ENCODE measurements around the gene SLC34A3.

SLC34A3 gene

DNA sequence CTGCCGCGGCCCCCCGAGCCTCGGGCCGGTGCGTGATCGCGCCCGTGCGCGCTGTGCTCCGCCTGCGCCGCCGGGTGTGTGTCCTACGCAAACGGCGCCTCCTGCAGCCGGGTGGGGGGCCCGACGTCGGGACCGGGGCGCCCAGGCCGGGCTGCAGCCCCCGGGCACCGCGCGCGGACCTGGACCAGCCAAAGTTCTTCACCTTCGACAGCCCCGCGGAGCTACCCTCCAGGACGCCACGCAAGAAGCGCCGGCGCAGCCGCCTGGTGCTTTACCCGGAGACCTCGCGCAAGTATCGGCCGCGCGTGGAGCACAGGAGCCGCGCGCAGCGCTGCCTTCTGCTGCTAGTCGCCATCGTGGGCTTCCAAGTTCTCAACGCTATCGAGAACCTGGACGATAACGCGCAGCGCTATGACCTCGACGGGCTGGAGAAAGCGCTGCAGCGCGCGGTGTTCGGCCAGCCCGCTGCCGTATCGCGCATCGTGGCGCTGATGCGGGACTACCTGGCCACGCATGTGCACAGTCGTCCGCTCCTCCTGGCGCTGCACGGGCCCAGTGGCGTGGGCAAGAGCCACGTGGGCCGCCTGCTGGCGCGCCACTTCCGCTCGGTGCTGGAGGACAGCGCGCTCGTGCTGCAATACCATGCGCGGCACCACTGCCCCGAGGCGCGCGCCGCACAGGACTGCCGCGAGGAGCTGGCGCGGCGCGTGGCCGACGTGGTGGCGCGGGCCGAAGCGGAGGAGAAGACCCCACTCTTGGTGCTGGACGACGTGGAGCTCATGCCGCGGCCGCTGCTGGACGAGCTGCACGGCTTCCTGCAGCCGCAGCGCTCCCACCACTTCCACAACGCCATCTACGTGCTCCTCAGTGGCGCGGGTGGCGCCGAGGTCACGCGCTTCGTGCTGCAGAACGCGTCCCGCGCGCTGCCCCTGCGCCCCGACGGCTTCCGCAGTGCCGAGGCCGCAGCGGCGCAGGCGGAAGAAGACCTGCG, 48.3 kb downstream of the SLC34A3 start:
- DNase-seq = no peak

DNA sequence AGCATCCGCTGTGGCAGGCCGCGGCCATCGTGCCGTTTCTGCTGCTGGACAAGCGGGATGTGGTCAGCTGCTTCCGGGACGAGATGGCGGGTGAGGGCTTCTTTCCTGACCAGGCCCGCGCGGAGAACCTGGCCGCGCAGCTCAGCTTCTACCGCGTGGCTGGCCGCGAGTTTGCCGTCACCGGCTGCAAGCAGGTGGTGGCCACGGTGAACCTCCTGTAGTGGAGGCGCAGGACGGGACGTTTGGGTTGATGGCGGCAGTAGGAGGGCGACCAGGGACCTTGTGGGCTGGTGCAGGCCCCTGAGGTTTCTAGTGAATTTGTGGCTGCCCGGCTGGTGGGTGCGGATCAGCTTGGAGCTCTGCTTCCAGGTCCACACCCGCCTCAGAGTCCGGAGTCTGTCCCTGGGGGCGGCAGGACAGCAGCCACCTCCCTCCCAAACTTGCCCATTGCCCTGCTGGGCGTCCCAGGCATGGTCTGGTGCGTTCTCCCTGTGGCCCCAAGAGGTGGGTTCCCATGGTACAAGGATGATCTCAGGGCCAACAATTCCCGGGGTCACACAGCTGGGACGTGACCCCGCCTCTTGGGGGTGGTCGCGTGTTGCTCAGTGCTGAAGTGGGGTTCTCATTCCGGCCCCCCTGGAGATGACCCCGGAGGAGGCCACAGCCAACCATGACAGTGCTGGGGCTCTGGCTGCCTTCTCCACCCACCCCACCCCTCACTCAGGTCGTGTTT, 49.2 kb downstream of the SLC34A3 start:
- DNase-seq = no peak

DNA sequence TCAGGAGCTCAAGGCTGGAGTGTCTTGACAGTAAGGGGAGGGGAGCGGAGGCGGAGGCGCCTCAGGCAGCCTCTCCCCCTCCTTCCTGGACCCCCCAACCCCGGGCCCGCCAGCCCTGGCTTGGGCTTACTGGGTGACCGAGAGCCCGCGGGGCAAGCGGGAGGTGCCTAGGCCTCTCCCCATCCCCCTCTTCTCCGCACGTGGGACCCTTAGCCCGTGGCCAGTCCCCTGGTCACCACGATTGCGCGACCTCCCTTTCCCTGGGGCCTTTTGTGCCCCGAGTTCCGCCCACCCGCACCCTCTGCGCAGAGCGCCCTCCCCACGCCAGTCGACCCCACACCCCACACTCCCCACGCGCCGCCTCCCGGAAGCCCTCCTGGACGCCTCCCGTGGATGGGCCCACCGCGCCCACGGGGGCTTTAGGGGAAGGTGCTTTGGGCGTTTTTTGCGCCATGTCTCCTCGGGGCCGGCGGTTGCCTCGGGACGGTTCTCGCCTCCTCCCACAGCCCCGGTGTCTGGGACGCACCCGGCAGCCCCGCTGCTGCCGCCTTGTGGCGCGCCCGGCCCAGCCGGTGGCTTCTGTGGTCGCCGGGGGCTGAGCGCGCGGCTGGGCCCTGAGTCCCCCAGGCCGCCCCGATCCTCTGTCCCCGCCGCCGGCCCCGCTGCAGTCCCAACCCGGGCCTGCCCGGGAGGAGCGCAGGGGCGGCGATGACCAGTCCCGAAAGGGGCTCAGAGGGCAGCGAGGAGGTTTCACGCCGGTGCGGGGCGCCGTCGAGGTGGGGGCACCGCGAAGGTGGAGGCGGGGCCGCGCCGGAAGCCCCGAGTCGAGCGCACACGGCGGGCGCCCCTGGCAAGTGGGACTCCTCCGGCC, 50.0 kb downstream of the SLC34A3 start:
- no peak for DNase-seq

DNA sequence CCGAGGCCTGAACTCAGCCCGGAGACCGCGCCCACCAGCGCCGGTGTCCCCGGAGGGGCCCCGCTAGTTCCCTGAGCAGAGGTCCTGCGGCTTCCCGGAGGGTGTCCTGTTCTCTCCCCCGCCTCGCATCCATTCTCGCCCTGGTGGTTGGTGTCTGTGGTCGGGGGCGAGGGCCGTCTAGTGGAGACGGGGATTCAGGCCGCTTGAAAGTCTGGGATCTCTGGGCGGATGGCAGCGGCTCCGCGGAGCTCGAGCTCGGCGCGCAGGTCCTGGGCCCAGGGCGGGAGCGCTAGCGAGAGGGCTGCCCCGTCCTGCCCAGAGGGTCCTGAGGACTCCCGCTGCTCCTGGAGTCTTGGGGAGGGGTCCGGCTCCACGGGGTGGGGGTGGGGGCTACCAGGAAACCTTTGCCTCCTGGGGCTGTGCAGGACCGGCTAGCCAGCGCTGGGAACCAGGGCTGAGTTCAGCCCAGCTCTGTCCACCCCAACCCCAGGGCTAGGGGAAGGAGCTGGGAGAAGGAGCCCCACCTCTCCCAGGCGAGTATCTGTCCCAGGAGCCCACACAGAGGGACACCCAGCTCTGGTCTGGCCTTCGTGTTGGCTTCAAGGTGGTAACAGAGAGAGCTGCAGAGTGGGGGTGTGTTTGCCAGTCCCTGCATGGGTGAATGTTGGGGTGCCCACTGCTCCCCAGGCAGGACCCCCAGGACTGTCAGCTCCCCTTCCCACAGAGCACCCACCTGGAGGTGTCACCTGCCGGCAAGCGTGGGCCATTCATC, 50.8 kb downstream of the SLC34A3 start:
- no peak for DNase-seq
